Activated CD8-positive, alpha-beta memory T cell treated with anti-CD3 and anti-CD28 coated beads for 48 hours (primary cell): ENCODE data around the gene CYP2R1.
"Not testable (repeated sequence)": the region's sequence is repeated elsewhere in the genome, so short reads cannot be mapped to it uniquely, and the experiment has no call there.

Experiments
- DNase-seq, 3 experiments: peaks; one replicate each; pipeline ENCODE4 v3.0.0-alpha.2; 2020; ENCODE audit warnings: low read depth in 2 of 3, low spot score in 2 of 3

CYP2R1 gene

GRCh38 chr11:14892577-14892976, 546 bp upstream of the CYP2R1 start:
- no peak for DNase-seq

DNA sequence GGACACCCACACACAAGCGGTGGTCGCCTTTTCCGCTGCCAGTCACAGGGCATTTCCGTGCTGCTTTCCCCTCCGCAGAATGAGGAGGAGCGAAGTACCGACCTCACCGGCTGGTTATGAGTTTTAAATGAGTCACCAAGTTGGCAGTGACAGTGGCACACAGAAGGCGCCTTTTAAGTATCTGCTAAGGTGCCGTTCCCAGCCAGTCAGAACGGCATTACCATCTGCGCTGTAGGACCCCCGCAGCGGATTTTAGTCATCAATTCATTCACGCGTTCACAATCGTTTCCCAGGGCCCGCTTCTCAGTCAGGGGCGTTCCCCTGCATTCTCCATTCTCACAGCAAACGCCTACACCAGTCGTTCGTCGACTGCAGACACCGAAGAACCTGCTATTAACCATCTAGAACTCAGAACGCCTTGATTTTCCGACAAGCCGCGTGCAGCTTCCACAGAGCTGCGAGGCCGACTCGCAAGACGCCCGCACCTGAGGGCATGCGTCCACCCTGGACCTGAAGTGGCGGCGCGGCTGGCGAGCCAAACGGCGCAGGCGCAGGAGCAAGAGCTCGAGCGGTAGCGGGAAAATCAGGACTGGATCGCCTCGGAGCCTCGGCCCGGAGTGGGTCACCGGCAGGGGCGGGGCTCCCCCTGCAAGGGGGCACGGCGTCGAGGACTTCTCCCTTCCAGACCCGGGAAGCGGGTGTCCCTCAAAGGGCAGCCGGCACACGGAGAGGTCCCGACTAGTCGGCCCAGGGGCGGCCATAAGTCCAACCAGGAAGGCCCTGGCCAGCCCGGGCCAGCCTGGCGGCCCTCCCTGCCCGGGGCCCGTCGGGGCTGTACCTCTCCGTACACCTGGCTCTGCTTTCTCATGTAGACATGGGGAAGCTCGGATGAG, 642 bp downstream of the CYP2R1 start:
- DNase-seq, result peak; percentile 63 to 74 (median 66)

- no peak for DNase-seq
Observed at GRCh38 chr11:14886513-14886912, 5.5 kb downstream of the CYP2R1 start.

DNA sequence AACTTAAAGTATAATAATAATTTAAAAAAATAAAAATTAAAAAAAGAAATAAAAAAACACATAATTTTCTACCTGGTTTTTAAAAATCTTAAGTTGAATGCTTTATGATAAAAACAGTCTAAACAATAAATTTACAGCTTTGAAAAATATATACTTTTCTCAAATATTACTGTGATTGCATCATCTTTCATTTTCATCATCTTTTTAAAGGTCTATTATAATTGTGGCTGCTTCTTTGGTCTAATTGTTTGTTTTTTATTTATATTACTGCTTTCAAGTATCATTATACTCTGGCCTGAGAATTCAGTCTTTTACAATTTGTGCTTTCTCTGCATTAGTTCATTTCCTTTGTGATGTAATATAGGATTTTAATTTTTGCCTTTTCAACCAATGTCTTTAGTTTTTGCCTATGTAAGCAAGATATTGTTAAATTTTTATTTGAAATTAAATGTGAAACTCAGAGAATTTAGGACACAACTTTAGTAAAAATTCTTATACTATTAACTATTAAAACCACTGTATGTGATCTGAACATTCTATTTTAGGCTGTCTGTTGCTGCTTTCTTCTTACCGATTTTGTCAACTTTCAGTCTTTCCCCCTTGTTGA, 7.3 kb downstream of the CYP2R1 start:
- no peak for DNase-seq

- DNase-seq, result not testable (repeated sequence)
Observed at GRCh38 chr11:14883683-14884082, 8.3 kb downstream of the CYP2R1 start.

DNA sequence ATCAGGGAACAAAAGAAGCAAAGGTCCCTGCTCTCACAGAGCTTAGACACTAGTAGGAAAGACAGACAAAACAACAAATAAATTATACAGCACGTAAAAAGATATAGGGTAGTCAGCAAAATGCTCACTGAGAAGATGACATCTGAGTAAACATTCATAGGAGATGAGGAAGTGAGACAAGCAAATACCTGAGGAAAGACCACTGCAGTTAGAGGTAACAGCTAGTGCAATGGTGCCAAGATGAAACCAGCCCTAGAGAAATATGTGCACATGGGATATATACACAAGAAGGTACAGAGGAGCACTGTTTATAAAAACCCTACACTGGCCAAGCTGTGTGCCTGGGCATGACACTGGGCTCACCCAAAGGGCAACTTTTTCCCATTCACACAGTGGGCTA, 9.8 kb downstream of the CYP2R1 start:
- DNase-seq, result no peak

- DNase-seq, result no peak
Observed at GRCh38 chr11:14881576-14882193, 10.3 kb downstream of the CYP2R1 start.

- DNase-seq, result no peak
Observed at GRCh38 chr11:14875163-14875562, 16.9 kb downstream of the CYP2R1 start.

DNA sequence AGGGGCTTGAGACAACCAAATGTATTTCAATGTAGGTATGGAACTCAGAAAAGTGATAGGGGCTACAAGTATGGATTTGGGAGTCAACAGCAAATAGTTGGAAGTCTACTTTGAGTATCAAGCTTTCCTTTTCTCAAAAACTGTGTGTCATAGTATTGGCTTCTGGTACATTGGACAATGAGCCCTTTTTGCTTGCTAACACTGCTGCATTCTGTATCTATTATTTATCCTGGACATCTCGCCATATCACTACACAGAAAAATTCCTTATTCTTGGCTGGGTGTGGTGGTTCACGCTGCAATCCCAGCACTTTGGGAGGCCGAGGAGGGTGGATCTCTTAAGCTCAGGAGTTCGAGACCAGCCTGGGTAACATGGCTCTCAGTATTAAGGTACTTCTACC, 18.4 kb downstream of the CYP2R1 start:
- DNase-seq, result no peak

- no peak for DNase-seq
Observed at GRCh38 chr11:14872032-14872431, 20.0 kb downstream of the CYP2R1 start.

DNA sequence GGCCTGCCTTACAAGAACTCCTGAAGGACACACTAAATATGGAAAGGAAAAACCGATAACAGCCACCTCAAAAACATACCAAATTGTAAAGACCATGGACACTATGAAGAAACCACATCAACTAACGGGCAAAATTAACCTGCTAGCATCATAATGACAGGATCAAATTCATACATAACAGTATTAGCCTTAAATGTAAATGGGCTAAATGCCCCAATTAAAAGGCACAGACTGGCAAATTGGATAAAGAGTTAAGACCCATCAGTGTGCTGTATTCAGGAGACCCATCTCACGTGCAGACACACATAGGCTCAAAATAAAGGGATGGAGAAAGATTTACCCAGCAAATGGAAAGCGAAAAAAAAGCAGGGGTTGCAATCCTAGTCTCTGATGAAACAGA, 28.3 kb downstream of the CYP2R1 start:
- not testable (repeated sequence) for DNase-seq

DNA sequence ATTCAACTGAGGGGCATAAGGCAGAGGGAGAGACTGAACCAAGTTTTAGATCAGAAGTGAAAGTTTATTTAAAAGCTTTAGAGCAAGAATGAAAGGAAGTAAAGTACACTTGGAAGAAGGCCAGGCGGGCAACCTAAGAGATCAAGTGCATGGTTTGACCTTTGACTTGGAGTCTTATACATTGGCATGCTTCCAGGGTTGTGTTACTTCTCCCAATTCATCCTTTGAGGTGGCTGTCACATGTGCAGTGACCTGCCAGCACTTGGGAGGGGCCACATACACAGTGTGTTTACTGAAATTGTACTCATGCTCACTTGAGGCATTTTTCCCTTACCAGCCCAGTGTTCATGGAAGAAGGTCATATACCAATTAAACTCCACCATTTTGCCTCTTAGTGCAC, 30.4 kb downstream of the CYP2R1 start:
- DNase-seq, result no peak

DNA sequence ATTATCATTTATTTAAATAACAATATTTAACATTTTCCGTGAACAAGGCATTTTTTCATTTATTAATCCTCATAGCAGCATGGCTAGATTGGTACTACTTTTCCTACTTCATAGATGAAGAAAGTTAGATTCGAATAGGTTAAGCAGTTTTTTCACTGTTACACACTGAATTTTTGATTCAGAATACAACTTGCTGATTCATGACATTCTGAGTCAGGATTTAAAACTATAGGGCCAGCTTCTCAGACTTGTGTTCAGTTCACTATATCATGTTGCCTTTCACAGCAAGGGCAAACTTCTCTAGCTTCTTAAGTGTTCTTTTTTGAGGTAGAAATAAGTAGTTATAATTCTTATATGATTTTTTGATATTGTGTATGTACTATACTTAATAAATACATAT, 31.5 kb downstream of the CYP2R1 start:
- no peak for DNase-seq

GRCh38 chr11:14858404-14858803, 33.6 kb downstream of the CYP2R1 start:
- DNase-seq, result no peak

DNA sequence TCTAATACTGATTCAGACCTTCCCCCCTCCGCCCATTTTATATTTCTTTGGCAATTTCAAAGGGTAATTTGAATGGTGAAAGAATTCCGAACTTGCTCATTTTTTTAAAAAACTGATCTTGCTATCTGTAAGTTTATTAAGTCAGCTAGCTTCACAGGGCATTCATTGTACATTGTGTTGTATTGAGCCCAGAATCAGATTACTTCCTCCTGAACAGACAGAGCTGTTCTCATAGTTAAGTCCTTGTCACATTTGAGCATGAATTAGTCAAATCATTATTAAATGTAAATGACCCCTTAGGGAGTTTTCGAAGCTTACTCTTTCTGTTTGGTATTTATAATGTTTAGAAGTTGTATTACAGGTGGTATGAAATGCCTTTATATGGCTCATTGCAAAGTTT, 34.4 kb downstream of the CYP2R1 start:
- DNase-seq, result no peak

DNA sequence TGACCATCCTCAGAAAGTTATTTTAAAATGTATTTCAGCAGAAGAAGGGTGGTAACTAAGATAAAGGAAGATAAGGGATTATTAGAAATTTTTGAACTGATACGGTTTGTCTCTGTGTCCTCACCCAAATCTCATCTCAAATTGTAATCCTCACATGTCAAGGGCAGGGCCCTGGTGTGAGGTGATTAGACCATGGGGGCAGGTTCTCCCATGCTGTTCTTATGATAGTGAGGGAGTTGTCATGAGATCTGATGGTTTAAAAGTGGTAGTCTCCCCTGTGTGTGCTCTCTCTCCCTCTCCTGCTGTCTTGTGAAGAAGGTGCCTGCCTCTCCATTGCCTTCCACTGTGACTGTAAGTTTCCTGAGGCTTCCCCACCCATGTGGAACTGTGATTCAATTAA, 36.1 kb downstream of the CYP2R1 start:
- no peak for DNase-seq

GRCh38 chr11:14854057-14854456, 38.0 kb downstream of the CYP2R1 start:
- DNase-seq, result no peak

DNA sequence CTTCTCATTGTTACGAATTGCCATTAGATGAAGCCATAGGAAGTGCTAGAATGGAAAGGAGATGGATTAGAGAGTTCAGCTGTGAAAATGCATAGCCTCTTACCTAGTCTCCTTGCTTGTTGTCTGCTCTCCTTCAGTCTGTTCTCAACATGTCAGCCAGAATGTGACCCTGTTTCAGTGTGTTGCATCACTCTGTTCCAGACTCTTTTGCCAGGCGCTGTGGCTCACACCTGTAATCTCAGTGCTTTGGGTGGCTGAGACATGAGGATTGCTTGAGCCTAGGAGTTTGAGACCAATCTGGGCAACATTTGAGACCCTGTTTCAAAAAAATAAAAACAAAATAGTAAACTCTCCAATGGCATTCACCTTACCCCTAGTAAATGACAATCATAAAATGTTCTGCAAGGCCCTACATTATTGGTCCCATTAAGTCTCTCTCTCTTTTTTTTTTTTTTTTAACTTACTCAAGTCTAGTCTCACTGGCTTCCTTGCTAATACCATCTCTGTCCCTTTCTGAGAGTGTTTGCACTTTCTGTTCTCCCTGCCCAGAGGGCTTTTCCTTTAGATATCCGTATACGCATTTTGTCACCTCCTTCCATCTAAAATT, 39.4 kb downstream of the CYP2R1 start:
- DNase-seq, result no peak

DNA sequence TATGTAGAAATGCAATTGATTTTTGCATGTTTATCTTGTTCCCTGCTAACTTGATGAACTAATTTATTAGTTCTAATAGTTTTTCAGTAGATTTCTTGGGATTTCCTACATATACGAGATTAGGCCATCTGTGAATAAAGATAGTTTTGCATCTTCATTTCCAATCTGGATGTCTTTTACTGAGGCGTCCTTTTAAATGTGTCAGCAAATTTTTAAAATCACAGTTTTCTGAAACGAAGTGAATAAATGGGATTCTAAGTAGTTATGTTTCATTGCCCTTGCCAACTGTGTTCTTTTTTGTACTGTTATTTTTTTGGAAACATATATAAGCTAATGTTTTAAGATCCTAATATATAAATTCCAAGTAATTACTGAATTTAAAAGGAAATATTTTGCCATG, 50.0 kb downstream of the CYP2R1 start:
- no peak for DNase-seq

GRCh38 chr11:14835496-14836492, 56.2 kb downstream of the CYP2R1 start:
- no peak for DNase-seq
